Thyroid gland (tissue), 4 donors: ENCODE measurements around the gene GRIP2.

ENCODE experiments used
- CTCF ChIP-seq, 6 experiments: fragments of 200-600 bp in 3 of 6; fragments of 450-650 bp in 3 of 6; sonication (generic) in 3 of 6; IDR thresholded peaks; one replicate each; pipeline ENCODE4 v1.5.1; 2016 to 2019; ENCODE audit warnings: antibody characterized with exemption in 6 of 6, mild to moderate bottlenecking in 2 of 6, inconsistent platforms in 1 of 6, moderate library complexity in 1 of 6
- POLR2A ChIP-seq, 2 donors: fragments of 450-650 bp; IDR thresholded peaks; one replicate each; pipeline ENCODE4 v1.6.1; 2017; ENCODE audit warnings: antibody characterized with exemption in 2 of 2, mild to moderate bottlenecking in 2 of 2, moderate library complexity in 1 of 2

GRCh38 chr3:14537590-14538450 is 2.3 kb downstream of the GRIP2 start:
- TF ChIP-seq CTCF (IDR thresholded peaks at IDR 0.05) (no peak), POLR2A (IDR thresholded peaks at IDR 0.05) (no peak)
